Urinary bladder (tissue), 4 donors: ENCODE data around the gene PRPF8. TPM values are rescaled to one million over a fixed set of nuclear protein-coding genes. Genes with fewer than 3 reads are reported as not detected.
"Not testable (repeated sequence)": the region's sequence is repeated elsewhere in the genome, so short reads cannot be mapped to it uniquely, and the experiment has no call there.

Experiments used
- DNase-seq: peaks from one replicate; pipeline ENCODE4 v3.0.0-alpha.2; 2015; ENCODE audit errors: extremely low spot score
- H3K27ac ChIP-seq: one replicate; pipeline ENCODE4 v1.5.1; 2013; ENCODE audit warnings: low read depth, mild to moderate bottlenecking, moderate library complexity
- H3K36me3 ChIP-seq: one replicate; pipeline ENCODE4 v1.6.1; 2013; ENCODE audit warnings: mild to moderate bottlenecking, moderate library complexity; ENCODE audit not compliant: insufficient read depth
- H3K4me1 ChIP-seq: one replicate; pipeline ENCODE4 v1.6.1; 2013; ENCODE audit warnings: mild to moderate bottlenecking, moderate library complexity; ENCODE audit not compliant: insufficient read depth
- H3K4me3 ChIP-seq: one replicate; pipeline ENCODE4 v1.5.1; 2013; ENCODE audit warnings: low read depth, low read length
- WGBS: extraction: QIAGEN DNeasy Blood & Tissue Kit; methylation state at CpG from one replicate; pipeline ENCODE4 v1.1.7; 2013; 5-methylcytosine and 5-hydroxymethylcytosine counted together
- polyA plus RNA-seq: library from polyadenylated mRNA; stranded (reverse); fragments of 200-250 nt; gene quantifications from one replicate; pipeline ENCODE4 v1.2.3, GENCODE V29; 2013
- total RNA-seq: library from RNA; depleted of rRNA; stranded (reverse); fragments of >200 nt; gene quantifications from one replicate; pipeline ENCODE4 v1.2.3, GENCODE V29; 2014
- donor health status: healthy with polysubstance abuse.
- donor health status: healthy.

PRPF8 gene
- total and polyA plus RNA-seq, 2 donors: 107 to 125 TPM

GRCh38 chr17:1713160-1713877, 28.7 kb upstream of the PRPF8 start:
- 67% methylated on average over 10 of the region's 10 CpGs for WGBS
- Histone ChIP-seq H3K27ac (no peak overlapping the region), H3K36me3 (no peaks in the 10 kb centered on the region), H3K4me3 (no peak overlapping the region), H3K4me1 (no peaks in the 10 kb centered on the region)
- DNase-seq: no peak

DNA sequence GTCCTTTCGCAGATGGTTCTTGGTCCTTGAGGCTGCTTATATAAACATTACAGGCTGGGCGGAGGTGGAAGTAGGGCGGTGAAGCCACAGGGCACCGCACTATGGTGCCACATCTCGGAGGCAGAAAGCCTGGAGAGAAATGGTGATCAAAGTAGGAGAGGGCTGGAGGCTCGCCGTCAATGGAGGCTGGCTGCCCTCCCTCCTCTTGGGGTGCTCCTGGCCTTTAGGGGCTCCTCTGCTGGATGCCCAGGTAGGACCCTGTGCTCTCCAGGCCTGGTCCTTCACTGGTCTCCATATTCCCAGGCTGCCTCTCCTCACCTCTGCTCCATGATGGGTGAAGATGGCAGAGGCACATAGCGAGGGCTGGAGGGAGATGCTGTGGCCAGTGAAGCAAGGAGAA, 27.6 kb upstream of the PRPF8 start:
- WGBS: 87% methylated on average over 8 of the region's 8 CpGs
- no peak overlapping the region for H3K4me3 ChIP-seq
- H3K27ac ChIP-seq: no peak overlapping the region
- no peaks in the 10 kb centered on the region for H3K36me3 ChIP-seq
- no peak for DNase-seq
- no peaks in the 10 kb centered on the region for H3K4me1 ChIP-seq

GRCh38 chr17:1711804-1712203, 27.1 kb upstream of the PRPF8 start:
- no peaks in the 10 kb centered on the region for H3K36me3 ChIP-seq
- DNase-seq: no peak
- no peaks in the 10 kb centered on the region for H3K4me1 ChIP-seq
- H3K4me3 ChIP-seq: no peak overlapping the region
- H3K27ac ChIP-seq: no peak overlapping the region
- 73% methylated on average over 4 of the region's 4 CpGs for WGBS

GRCh38 chr17:1710807-1711553, 26.3 kb upstream of the PRPF8 start:
- no peak for DNase-seq
- Histone ChIP-seq H3K36me3 (no peaks in the 10 kb centered on the region), H3K27ac (peak overlapping the region; percentile 76), H3K4me3 (peak overlapping the region; percentile 88), H3K4me1 (no peaks in the 10 kb centered on the region)
- WGBS: 34% methylated on average over 14 of the region's 14 CpGs

- Histone ChIP-seq H3K4me3 (peak within 1 kb of the TSS; percentile 88), H3K27ac (peak within 1 kb of the TSS; percentile 76), H3K4me1 (no peaks in the 10 kb centered on the region), H3K36me3 (no peaks in the 10 kb centered on the region)
- no peak for DNase-seq
- WGBS: 2% methylated on average over 83 of the region's 83 CpGs
Measured at GRCh38 chr17:1709971-1710806, 25.5 kb upstream of the PRPF8 start, which contains the start of gene TLCD2. Gene TLCD2 (minus strand): TSS chr17:1710377. CDS start chr17:1710242, 135 bp downstream.

DNA sequence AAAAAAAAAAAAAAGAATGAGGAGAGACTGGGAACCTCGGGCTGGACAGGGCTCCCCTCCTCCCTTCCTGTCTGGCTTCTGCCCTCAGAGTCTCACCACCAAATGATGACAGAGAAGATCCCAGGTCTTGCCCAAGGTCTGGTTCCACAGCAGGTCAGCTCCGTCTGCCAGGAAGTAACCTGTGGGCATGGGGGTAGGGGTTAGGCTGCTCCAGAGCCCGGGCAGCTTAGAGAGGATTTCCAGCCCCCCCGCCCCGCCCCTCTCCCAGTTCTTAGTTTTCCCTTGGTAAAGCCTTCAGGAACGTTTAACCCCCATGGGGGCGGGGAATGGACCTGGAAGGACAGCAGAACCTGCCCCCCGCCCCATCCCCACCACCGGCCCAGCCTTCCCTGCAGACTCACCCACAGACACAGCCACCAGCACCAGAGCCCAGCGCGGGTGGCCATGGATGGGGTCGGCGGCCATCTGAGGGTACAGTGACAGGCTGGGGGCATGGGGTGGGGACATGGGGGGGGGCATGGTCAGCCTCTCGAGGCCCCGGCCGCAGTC, 24.8 kb upstream of the PRPF8 start:
- H3K4me3 ChIP-seq: peak overlapping the region; percentile 88

GRCh38 chr17:1708791-1709346, 24.2 kb upstream of the PRPF8 start:
- WGBS: 93% methylated on average over 10 of the region's 10 CpGs
- DNase-seq, H3K36me3 ChIP-seq, H3K4me1 ChIP-seq, H3K27ac ChIP-seq, H3K4me3 ChIP-seq: not testable (repeated sequence)

More for the DNA sequence above, 24.8 kb upstream of the PRPF8 start:
- DNase-seq: no peak
- no peaks in the 10 kb centered on the region for H3K4me1 ChIP-seq
- 7% methylated on average over 16 of the region's 16 CpGs for WGBS
- H3K27ac ChIP-seq: no peak overlapping the region
- H3K36me3 ChIP-seq: no peaks in the 10 kb centered on the region

DNA sequence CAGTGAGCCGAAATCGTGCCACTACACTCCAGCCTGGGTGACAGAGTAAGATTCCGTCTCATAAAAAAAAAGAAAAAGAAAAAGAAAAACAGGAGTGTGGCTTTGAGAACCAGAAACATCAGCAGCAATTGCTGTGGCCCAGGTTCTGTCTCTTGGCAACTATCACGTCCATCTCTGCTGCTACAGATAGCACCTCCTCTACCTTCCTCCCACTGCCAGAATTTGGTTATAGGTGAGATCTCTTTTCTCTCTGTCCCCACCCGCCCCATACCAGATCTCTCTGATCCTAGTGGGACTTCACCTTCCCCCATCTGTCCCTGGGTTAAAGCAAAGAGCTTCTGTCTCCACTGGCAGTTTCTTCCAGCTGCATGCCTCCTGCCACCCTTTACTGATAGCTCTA, 22.4 kb upstream of the PRPF8 start:
- no peaks in the 10 kb centered on the region for H3K36me3 ChIP-seq
- 83% methylated on average over 5 of the region's 5 CpGs for whole genome bisulfite sequencing
- H3K4me1 ChIP-seq: no peaks in the 10 kb centered on the region
- H3K27ac ChIP-seq: no peak overlapping the region
- DNase-seq: no peak
- H3K4me3 ChIP-seq: no peak overlapping the region

GRCh38 chr17:1705004-1705403, 20.3 kb upstream of the PRPF8 start:
- Histone ChIP-seq H3K4me1 (no peaks in the 10 kb centered on the region), H3K27ac (no peak overlapping the region), H3K4me3 (no peak overlapping the region), H3K36me3 (no peaks in the 10 kb centered on the region)
- no peak for DNase-seq
- 79% methylated on average over 7 of the region's 7 CpGs for whole genome bisulfite sequencing

DNA sequence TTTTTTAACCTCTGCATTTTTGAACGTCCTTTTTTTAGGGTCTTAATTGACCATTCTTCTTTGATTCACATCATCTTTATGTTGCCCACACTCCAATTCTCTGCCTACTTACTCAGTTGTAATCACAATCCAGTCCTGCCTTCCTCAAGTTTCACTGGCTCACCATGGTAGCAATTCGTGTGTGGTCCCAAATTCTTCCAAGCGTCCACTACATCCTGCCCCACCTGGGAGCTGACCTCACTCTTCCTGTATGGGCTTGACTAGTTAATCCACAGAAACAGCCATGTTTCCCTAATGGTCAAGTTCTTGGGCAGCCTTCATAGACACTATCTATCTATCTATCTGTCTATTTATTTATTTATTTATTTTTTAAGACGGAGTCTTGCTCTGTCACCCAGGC, 18.4 kb upstream of the PRPF8 start:
- Histone ChIP-seq H3K4me1 (no peaks in the 10 kb centered on the region), H3K36me3 (no peaks in the 10 kb centered on the region), H3K27ac (no peak overlapping the region), H3K4me3 (no peak overlapping the region)
- 40% methylated on average over 4 of the region's 4 CpGs for WGBS
- no peak for DNase-seq

DNA sequence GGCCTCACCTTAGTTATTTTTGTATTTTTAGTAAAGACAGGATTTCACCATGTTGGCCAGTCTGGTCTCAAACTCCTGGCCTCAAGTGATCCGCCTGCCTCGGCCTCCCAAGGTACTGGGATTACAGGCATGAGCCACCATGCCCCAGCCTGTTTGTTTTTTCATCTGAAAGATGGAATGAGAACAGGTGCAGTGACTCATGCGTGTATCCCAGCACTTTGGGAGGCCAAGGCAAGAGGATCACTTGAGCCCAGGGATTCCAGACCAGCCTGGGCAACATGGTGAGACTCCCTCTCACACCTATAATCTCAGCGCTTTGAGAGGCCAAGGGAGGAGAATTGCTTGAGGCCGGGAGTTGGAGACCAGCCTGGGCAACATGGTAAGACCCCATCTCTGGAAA, 15.2 kb upstream of the PRPF8 start:
- H3K36me3 ChIP-seq, H3K4me1 ChIP-seq, H3K27ac ChIP-seq, DNase-seq, H3K4me3 ChIP-seq: not testable (repeated sequence)
- WGBS: 89% methylated on average over 5 of the region's 5 CpGs

DNA sequence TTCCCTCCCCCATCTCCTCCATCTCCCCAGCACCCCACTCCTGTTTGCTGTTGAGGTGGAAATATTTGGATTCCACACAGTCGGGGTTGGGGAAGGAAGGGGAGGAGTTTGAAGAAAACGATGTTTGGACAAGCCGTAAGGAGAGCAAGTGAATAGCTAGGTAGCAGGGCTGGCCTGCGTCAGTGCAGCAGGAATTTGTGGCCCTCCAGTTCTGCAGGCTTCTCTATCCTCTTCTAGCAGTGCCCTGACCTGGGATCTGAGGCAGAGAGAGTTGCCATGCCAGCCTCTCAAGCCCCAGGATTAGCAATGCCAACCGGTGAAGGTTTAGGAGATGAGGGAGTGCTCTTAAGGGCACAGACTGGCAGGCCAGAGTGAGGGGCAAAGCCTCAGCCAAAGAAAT, 13.0 kb upstream of the PRPF8 start:
- H3K4me1 ChIP-seq: no peaks in the 10 kb centered on the region
- no peaks in the 10 kb centered on the region for H3K36me3 ChIP-seq
- H3K27ac ChIP-seq: no peak overlapping the region
- no peak overlapping the region for H3K4me3 ChIP-seq
- 40% methylated on average over 5 of the region's 5 CpGs for WGBS
- DNase-seq: no peak

- Histone ChIP-seq H3K27ac (no peak overlapping the region), H3K4me1 (no peaks in the 10 kb centered on the region), H3K36me3 (no peaks in the 10 kb centered on the region), H3K4me3 (no peak overlapping the region)
- no peak for DNase-seq
- WGBS: 80% methylated on average over 8 of the region's 8 CpGs
Measured at GRCh38 chr17:1695365-1695764, 10.7 kb upstream of the PRPF8 start.
